Measurements from ENCODE around the gene CHRNA4. TPM values are rescaled to one million over a fixed set of nuclear protein-coding genes. Genes with fewer than 3 reads are reported as not detected.

The CHRNA4 gene
- polyA plus RNA-seq, 1 donor (not counting 4 experiments of a cell fraction or from before 2014, with no cell fraction given), result not detected

DNA sequence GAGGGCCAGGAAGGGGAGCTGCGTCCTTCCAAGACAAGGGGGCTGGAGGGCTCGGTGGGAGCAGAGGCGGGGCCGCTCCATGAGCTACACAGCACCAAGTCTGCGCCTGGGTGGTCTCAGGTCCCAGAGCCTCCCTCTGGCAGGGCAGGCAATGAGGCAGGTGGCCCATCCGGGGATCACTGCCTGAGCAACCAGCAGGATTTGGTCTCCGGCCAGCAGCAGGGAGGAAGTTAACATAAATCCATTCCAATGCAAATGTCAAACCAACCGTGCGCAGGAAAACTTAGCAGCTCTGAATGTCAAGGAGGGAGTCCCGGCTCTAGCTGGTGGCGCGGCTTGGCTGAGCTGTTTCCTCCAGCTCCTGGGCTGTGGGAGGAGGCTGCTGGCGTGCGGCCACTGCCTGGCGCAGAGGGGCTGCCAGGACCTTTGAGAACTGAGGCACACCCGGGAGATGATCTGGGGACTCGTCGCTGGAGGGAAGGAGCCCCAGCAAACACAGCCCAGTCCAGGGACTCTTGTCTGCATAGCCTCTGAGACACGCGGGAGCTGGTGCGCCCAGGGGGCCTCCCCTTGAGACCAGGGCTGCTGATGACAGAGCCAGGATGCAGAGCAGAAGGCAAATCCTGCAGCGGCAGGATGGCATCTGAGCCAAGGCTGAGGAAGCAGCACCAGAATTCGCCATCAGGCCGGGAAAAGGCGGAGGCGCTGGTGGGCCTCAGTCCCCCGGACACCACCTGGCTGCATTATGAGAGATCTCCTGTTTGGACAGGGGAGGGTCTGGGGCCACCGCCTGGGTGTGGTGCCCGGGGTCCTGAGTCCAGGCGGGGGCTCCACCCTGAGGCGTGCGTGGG is 33.1 kb upstream of the CHRNA4 start:
- Histone ChIP-seq H3K9me1 (ENCODE audit: control insufficient read depth, extremely low read depth, insufficient read depth, low read length) (no peaks in the 10 kb centered on the region), H2AFZ (ENCODE audit: control insufficient read depth, low read length) (no peak overlapping the region), H3K9me3 (ENCODE audit: control insufficient read depth, low read depth, low read length) (no peaks in the 10 kb centered on the region), H3K79me2 (ENCODE audit: control insufficient read depth, insufficient read depth, low read length) (no peaks in the 10 kb centered on the region), H3K36me3 (ENCODE audit: control insufficient read depth in 2 of 2, extremely low read depth in 1 of 2, insufficient read depth in 2 of 2, low read length in 2 of 2) (no peaks in the 10 kb centered on the region), H3K27me3 (ENCODE audit: control insufficient read depth, extremely low read depth, insufficient read depth, low read length) (peaks cover 4% of the 10 kb centered on the region), H3K9ac (ENCODE audit: control insufficient read depth, extremely low read depth, insufficient read depth, low read length) (no peak overlapping the region), H4K20me1 (ENCODE audit: control insufficient read depth, extremely low read depth, insufficient read depth, low read length) (no peaks in the 10 kb centered on the region), H3K4me3 (ENCODE audit: control insufficient read depth in 2 of 3, extremely low read depth in 1 of 3, insufficient read depth in 2 of 3, low read depth in 1 of 3, low read length in 3 of 3) (no peak overlapping the region), H3K4me2 (ENCODE audit: control insufficient read depth, extremely low read depth, insufficient read depth, low read depth, low read length) (no peak overlapping the region), H3K4me1 (ENCODE audit: control insufficient read depth, extremely low read depth, insufficient read depth, low read length) (no peaks in the 10 kb centered on the region), H3K27ac (ENCODE audit: control insufficient read depth, insufficient read depth, low read length) (no peak overlapping the region)
- DNase-seq (ENCODE audit: low read depth, low spot score), result no peak
- TF ChIP-seq CTCF (optimal IDR thresholded peaks at IDR 0.05 in 1 of 3, IDR thresholded peaks at IDR 0.05 in 1 of 3, conservative IDR thresholded peaks at IDR 0.05 in 1 of 3; ENCODE audit: extremely low read depth in 1 of 3, insufficient read depth in 2 of 3, low read length in 3 of 3), result no peak
- TF ChIP-seq EZH2 (IDR thresholded peaks at IDR 0.05; ENCODE audit: low read length), result peak; percentile 38
- dilution Hi-C loops (cut with MboI; ENCODE audit: extremely low pct_ligation_motif_present, low sequenced_read_pairs), result no loop called here
- FAIRE-seq, result no peak

DNA sequence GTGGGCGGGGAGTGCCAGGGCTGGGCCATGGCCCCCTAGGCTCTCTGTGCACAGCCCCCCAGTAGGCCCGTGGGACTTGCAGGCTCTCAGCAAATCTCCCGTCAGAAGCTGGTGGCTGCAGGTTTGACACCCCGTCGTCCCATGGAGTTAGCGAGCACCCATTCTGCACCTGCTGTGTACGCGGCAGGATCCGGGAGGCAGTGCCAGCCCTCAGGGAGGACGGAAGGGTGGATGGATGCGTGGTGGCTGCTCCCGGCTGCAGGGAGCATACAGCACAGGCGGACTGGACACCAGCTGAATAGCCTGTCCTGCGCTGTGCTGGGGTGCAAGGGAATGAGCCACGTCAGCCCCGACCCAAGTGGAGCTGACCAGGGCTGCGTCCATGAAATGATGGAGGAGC is 32.4 kb upstream of the CHRNA4 start:
- Histone ChIP-seq H3K9me1 (ENCODE audit: control insufficient read depth, extremely low read depth, insufficient read depth, low read length) (no peaks in the 10 kb centered on the region), H3K36me3 (ENCODE audit: control insufficient read depth in 2 of 2, extremely low read depth in 1 of 2, insufficient read depth in 2 of 2, low read length in 2 of 2) (no peaks in the 10 kb centered on the region), H3K4me2 (ENCODE audit: control insufficient read depth, extremely low read depth, insufficient read depth, low read depth, low read length) (no peak overlapping the region), H3K27me3 (ENCODE audit: control insufficient read depth, extremely low read depth, insufficient read depth, low read length) (peaks cover 4% of the 10 kb centered on the region), H3K79me2 (ENCODE audit: control insufficient read depth, insufficient read depth, low read length) (no peaks in the 10 kb centered on the region), H3K4me3 (ENCODE audit: control insufficient read depth in 2 of 3, extremely low read depth in 1 of 3, insufficient read depth in 2 of 3, low read depth in 1 of 3, low read length in 3 of 3) (no peak overlapping the region), H3K4me1 (ENCODE audit: control insufficient read depth, extremely low read depth, insufficient read depth, low read length) (no peaks in the 10 kb centered on the region), H3K9ac (ENCODE audit: control insufficient read depth, extremely low read depth, insufficient read depth, low read length) (no peak overlapping the region), H3K27ac (ENCODE audit: control insufficient read depth, insufficient read depth, low read length) (no peak overlapping the region), H2AFZ (ENCODE audit: control insufficient read depth, low read length) (no peak overlapping the region), H4K20me1 (ENCODE audit: control insufficient read depth, extremely low read depth, insufficient read depth, low read length) (no peaks in the 10 kb centered on the region), H3K9me3 (ENCODE audit: control insufficient read depth, low read depth, low read length) (no peaks in the 10 kb centered on the region)
- TF ChIP-seq CTCF (optimal IDR thresholded peaks at IDR 0.05 in 1 of 3, IDR thresholded peaks at IDR 0.05 in 1 of 3, conservative IDR thresholded peaks at IDR 0.05 in 1 of 3; ENCODE audit: extremely low read depth in 1 of 3, insufficient read depth in 2 of 3, low read length in 3 of 3), result no peak
- TF ChIP-seq EZH2 (IDR thresholded peaks at IDR 0.05; ENCODE audit: low read length), result no peak
- dilution Hi-C loops (cut with MboI; ENCODE audit: extremely low pct_ligation_motif_present, low sequenced_read_pairs), result no loop called here
- FAIRE-seq (no peak), DNase-seq (ENCODE audit: low read depth, low spot score) (no peak)
